Neural progenitor cell (in vitro differentiated cells): ENCODE data around the gene USP34. TPM values are rescaled to one million over a fixed set of nuclear protein-coding genes. Genes with fewer than 3 reads are reported as not detected.
A peak's percentile ranks its signal among the peaks of the same experiment; 100 is the strongest.

Experiments used
- DNase-seq: peaks from one replicate; pipeline ENCODE4 v3.0.0-alpha.2; 2016; ENCODE audit warnings: low spot score
- H2AFZ ChIP-seq: fragments of 200-600 bp; sonication (generic); replicated peaks from 2 replicates; pipeline ENCODE4 v1.6.1; 2016; ENCODE audit warnings: antibody characterized with exemption
- H3F3A ChIP-seq: fragments of 200-600 bp; sonication (generic); 2 replicates; pipeline ENCODE4 v1.6.1; 2016; ENCODE audit warnings: antibody characterized with exemption, low read depth
- H3K27ac ChIP-seq: fragments of 200-600 bp; sonication (generic); 2 replicates; pipeline ENCODE4 v1.5.1; 2016; ENCODE audit warnings: mild to moderate bottlenecking
- H3K27me3 ChIP-seq: fragments of 200-600 bp; sonication (generic); 2 replicates; pipeline ENCODE4 v1.6.1; 2016; ENCODE audit warnings: mild to moderate bottlenecking, moderate library complexity
- H3K36me3 ChIP-seq: fragments of 200-600 bp; sonication (generic); 2 replicates; pipeline ENCODE4 v1.5.1; 2016
- H3K4me1 ChIP-seq: fragments of 200-600 bp; sonication (generic); 2 replicates; pipeline ENCODE4 v1.6.1; 2016; ENCODE audit warnings: mixed run types
- H3K4me2 ChIP-seq: fragments of 200-600 bp; sonication (generic); 2 replicates; pipeline ENCODE4 v1.6.1; 2016
- H3K4me3 ChIP-seq: fragments of 200-600 bp; sonication (generic); 2 replicates; pipeline ENCODE4 v1.5.1; 2016
- H3K79me2 ChIP-seq: fragments of 200-600 bp; sonication (generic); 2 replicates; pipeline ENCODE4 v1.6.1; 2016; ENCODE audit warnings: low read depth
- H3K9ac ChIP-seq: fragments of 200-600 bp; sonication (generic); 2 replicates; pipeline ENCODE4 v1.6.1; 2016
- H3K9me3 ChIP-seq: fragments of 200-600 bp; sonication (generic); 2 replicates; pipeline ENCODE4 v1.5.1; 2016; ENCODE audit warnings: low read depth
- H4K20me1 ChIP-seq: fragments of 200-600 bp; sonication (generic); 2 replicates; pipeline ENCODE4 v1.6.1; 2016; ENCODE audit warnings: low read depth
- H3K27ac Mint-ChIP-seq: 3 replicates; pipeline ENCODE4 v1.8.0; 2021; ENCODE audit warnings: mixed read lengths
- H3K27me3 Mint-ChIP-seq: 2 replicates; pipeline ENCODE4 v1.8.0; 2022; ENCODE audit warnings: low read depth, mild to moderate bottlenecking, inconsistent platforms, moderate library complexity, mixed read lengths; ENCODE audit not compliant: insufficient read depth
- H3K36me3 Mint-ChIP-seq: 3 replicates; pipeline ENCODE4 v1.8.0; 2021; ENCODE audit warnings: mixed read lengths
- H3K4me1 Mint-ChIP-seq: 3 replicates; pipeline ENCODE4 v1.8.0; 2021; ENCODE audit warnings: mixed read lengths
- H3K4me3 Mint-ChIP-seq: 3 replicates; pipeline ENCODE4 v1.8.0; 2021; ENCODE audit warnings: mild to moderate bottlenecking, moderate library complexity, mixed read lengths
- H3K9me3 Mint-ChIP-seq: 3 replicates; pipeline ENCODE4 v1.8.0; 2020; ENCODE audit warnings: mixed read lengths
- EZH2 ChIP-seq: fragments of 200-600 bp; sonication (generic); IDR thresholded peaks from 2 replicates; pipeline ENCODE4 v1.6.1; 2017; ENCODE audit warnings: antibody characterized with exemption, mild to moderate bottlenecking, moderate library complexity
- EZH2phosphoT487 ChIP-seq: fragments of 200-600 bp; sonication (generic); IDR thresholded peaks from 2 replicates; pipeline ENCODE4 v1.6.1; 2017; ENCODE audit warnings: antibody characterized with exemption
- total RNA-seq: library from RNA; depleted of rRNA; stranded (reverse); fragments of >200 nt; gene quantifications from 2 replicates; pipeline ENCODE4 v1.2.3, GENCODE V29; 2015; ENCODE audit warnings: low replicate concordance
- TF ChIP-seq, protein P1 (sequence below): fragments of 200-600 bp; sonication (generic); IDR thresholded peaks from 2 replicates; pipeline ENCODE4 v1.5.1; 2017; ENCODE audit warnings: antibody characterized with exemption, mild to moderate bottlenecking

USP34 gene
- total RNA-seq, 1 donor from 2014 or later = 162 TPM

DNA sequence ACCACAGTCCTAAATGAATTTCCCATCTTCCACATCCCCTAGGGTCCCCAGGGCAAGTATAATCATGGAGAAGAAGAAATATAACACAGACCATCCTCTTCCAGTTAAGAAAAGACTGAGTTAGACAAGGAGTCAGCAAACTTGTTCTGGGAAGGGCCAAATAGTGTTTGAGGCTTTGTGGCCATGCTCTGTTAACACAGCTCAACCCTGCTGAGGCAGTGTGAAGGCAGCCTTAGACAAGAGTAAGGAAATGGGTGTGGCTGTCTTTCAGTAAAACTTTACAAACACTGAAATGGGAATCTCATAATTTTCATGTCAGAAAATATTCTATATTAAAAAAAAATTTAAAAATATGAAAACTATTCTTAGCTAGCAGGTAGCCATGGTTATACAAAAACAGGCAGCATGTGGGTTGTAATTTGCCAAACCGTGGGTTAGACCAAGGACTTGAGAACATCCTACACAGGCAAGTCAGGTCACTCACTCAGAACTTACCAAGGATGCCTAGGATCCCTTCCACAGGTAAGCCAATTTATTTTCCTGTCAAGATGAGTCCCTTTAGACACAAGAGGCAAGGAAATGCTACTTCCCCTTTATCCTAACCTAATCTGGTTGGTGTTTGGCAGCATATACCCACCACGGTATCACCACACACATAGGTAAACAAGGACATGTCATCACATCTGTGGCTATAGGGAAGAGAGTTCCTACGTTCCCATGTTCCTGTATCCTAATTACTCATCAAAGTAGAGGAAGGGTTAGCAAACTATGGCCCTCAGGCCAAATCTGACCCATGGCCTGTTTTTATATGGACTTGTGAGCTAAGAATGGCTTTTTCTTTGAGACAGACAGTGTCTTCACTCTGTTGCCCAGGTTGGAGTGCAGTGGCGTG, 277.0 kb downstream of the USP34 start:
- no peaks in the 10 kb centered on the region for H3K79me2 ChIP-seq
- Mint-ChIP-seq H3K9me3 (no peaks in the 10 kb centered on the region), H3K27me3 (peaks cover 4% of the 10 kb centered on the region), H3K4me1 (no peaks in the 10 kb centered on the region), H3K36me3 (peaks cover 23% of the 10 kb centered on the region), H3K4me3 (no peak overlapping the region), H3K27ac (no peak overlapping the region)
- H3K9ac ChIP-seq = no peak overlapping the region
- H4K20me1 ChIP-seq = no peaks in the 10 kb centered on the region
- no peak overlapping the region for H2AFZ ChIP-seq
- H3K4me3 ChIP-seq = no peak overlapping the region
- TF ChIP-seq, protein P1, sequence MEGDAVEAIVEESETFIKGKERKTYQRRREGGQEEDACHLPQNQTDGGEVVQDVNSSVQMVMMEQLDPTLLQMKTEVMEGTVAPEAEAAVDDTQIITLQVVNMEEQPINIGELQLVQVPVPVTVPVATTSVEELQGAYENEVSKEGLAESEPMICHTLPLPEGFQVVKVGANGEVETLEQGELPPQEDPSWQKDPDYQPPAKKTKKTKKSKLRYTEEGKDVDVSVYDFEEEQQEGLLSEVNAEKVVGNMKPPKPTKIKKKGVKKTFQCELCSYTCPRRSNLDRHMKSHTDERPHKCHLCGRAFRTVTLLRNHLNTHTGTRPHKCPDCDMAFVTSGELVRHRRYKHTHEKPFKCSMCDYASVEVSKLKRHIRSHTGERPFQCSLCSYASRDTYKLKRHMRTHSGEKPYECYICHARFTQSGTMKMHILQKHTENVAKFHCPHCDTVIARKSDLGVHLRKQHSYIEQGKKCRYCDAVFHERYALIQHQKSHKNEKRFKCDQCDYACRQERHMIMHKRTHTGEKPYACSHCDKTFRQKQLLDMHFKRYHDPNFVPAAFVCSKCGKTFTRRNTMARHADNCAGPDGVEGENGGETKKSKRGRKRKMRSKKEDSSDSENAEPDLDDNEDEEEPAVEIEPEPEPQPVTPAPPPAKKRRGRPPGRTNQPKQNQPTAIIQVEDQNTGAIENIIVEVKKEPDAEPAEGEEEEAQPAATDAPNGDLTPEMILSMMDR = no peak
- no peak for TF ChIP-seq EZH2phosphoT487
- TF ChIP-seq EZH2 = no peak
- no peak for DNase-seq
- H3K4me1 ChIP-seq = no peaks in the 10 kb centered on the region
- H3K36me3 ChIP-seq = peaks cover 19% of the 10 kb centered on the region
- no peak overlapping the region for H3K4me2 ChIP-seq
- H3K27me3 ChIP-seq = no peaks in the 10 kb centered on the region
- H3F3A ChIP-seq = peaks cover 12% of the 10 kb centered on the region
- H3K27ac ChIP-seq = peak overlapping the region; percentile 46
- no peaks in the 10 kb centered on the region for H3K9me3 ChIP-seq

DNA sequence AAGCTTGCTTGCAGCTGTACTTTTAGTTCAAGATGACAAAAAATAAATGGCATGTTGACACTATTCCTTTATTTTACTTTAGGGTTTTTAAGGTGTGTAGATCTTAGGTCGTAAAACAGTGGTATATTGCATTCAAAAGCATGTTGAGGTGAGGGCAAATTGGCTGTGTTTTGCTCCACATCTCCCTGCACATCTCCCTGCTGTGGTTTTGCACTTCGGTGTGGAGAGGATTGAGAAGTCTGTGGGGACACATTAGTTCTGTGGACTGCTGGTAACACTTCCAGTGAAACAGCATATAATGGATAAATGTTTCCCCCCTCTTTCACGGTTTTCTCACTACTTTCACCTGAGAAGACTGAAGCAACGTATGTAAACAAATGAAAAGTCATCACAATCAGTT, 283.8 kb downstream of the USP34 start:
- H3K36me3 Mint-ChIP-seq = peaks cover 62% of the 10 kb centered on the region
- H3K9ac ChIP-seq = no peak overlapping the region
- no peaks in the 10 kb centered on the region for H3K79me2 ChIP-seq
- DNase-seq = no peak
- TF ChIP-seq EZH2phosphoT487 (no peak), EZH2 (no peak)
- TF ChIP-seq, protein P1 = no peak
- no peak overlapping the region for H2AFZ ChIP-seq
- H3K4me3 ChIP-seq = no peak overlapping the region
- peaks cover 38% of the 10 kb centered on the region for H3K36me3 ChIP-seq
- H3K4me1 ChIP-seq = no peaks in the 10 kb centered on the region
- H3K27me3 Mint-ChIP-seq = peaks cover 9% of the 10 kb centered on the region
- H3K27ac ChIP-seq = no peak overlapping the region
- no peak overlapping the region for H3K4me3 Mint-ChIP-seq
- no peak overlapping the region for H3K27ac Mint-ChIP-seq
- H3K4me1 Mint-ChIP-seq = peaks cover 3% of the 10 kb centered on the region
- no peaks in the 10 kb centered on the region for H3K9me3 Mint-ChIP-seq
- peaks cover 16% of the 10 kb centered on the region for H3F3A ChIP-seq
- H4K20me1 ChIP-seq = no peaks in the 10 kb centered on the region
- H3K27me3 ChIP-seq = no peaks in the 10 kb centered on the region
- H3K4me2 ChIP-seq = no peak overlapping the region
- H3K9me3 ChIP-seq = no peaks in the 10 kb centered on the region

DNA sequence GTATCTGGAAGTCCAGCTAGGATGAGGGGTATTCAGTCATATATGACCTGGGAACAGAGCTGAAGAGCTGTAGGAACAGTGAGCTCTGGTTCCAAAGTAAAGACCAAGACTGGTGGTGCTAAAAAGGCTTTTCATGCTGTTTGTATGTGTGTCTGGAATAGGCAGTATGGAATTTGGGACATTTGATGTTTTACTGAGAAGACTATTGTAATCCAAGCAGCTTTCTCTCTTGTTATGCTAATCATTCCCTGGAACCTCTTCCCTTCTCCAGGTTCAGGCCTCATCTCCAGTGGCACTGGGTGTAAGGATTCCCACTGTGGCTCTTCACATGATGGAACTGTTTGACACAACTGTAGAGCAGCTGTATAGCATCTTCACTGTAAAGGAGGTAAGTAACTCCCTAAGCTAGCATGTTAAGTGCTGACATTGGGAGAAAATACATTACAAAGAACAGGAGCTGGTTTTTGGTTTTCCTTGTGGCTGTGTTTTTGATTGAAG, 285.6 kb downstream of the USP34 start:
- peak overlapping the region; percentile 31 for H3K27ac ChIP-seq
- Mint-ChIP-seq H3K9me3 (no peaks in the 10 kb centered on the region), H3K4me1 (peaks cover 15% of the 10 kb centered on the region), H3K4me3 (no peak overlapping the region), H3K27me3 (peaks cover 7% of the 10 kb centered on the region), H3K27ac (no peak overlapping the region), H3K36me3 (peaks cover 72% of the 10 kb centered on the region)
- H3K79me2 ChIP-seq = peaks cover 4% of the 10 kb centered on the region
- H3K27me3 ChIP-seq = no peaks in the 10 kb centered on the region
- H3K4me2 ChIP-seq = no peak overlapping the region
- H2AFZ ChIP-seq = no peak overlapping the region
- H3K4me3 ChIP-seq = no peak overlapping the region
- H3K36me3 ChIP-seq = peaks cover 31% of the 10 kb centered on the region
- peak; percentile 6 for DNase-seq
- H3K9me3 ChIP-seq = no peaks in the 10 kb centered on the region
- H3K9ac ChIP-seq = no peak overlapping the region
- TF ChIP-seq EZH2 = no peak
- TF ChIP-seq EZH2phosphoT487 = no peak
- TF ChIP-seq, protein P1 = no peak
- H4K20me1 ChIP-seq = no peaks in the 10 kb centered on the region
- H3K4me1 ChIP-seq = no peaks in the 10 kb centered on the region
- H3F3A ChIP-seq = peaks cover 11% of the 10 kb centered on the region
